Activated naive CD8-positive, alpha-beta T cell (primary cell): ENCODE results near the gene HGF.

Experiments used
- H3K27ac Mint-ChIP-seq: one replicate; pipeline ENCODE4 v1.8.0; 2021; ENCODE audit warnings: mixed read lengths
- H3K27me3 Mint-ChIP-seq: one replicate; pipeline ENCODE4 v1.8.0; 2021; ENCODE audit warnings: mixed read lengths
- H3K36me3 Mint-ChIP-seq: one replicate; pipeline ENCODE4 v1.8.0; 2021; ENCODE audit warnings: mixed read lengths
- H3K4me1 Mint-ChIP-seq: one replicate; pipeline ENCODE4 v1.8.0; 2021; ENCODE audit warnings: low read depth, mixed read lengths
- H3K4me3 Mint-ChIP-seq: one replicate; pipeline ENCODE4 v1.8.0; 2021; ENCODE audit warnings: mild to moderate bottlenecking, mixed read lengths
- H3K9me3 Mint-ChIP-seq: one replicate; pipeline ENCODE4 v1.8.0; 2021; ENCODE audit warnings: low read depth, mixed read lengths

Gene HGF

DNA sequence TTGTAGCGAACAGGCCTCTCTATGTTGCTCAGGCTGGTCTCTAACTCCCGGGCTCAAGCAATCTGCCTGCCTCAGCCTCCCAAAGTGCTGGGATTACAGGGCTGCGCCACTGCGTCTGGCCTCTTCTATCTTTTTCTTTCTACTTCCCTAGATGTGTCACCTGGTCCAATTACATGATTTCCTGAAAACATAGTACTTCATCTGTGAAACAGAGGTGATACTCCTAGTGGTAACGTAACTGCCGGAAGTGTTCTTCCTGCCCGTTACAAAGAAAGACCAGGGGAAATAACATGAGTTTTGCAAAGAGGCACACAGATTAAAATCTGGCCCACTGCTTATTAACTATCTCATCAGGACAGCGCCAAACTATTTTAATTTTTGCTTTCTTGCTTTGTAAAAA lies 18.4 kb upstream of the HGF start:
- Mint-ChIP-seq H3K4me1 (no peaks in the 10 kb centered on the region), H3K36me3 (no peaks in the 10 kb centered on the region), H3K9me3 (peaks cover 6% of the 10 kb centered on the region), H3K27me3 (no peaks in the 10 kb centered on the region), H3K27ac (no peak overlapping the region), H3K4me3 (no peak overlapping the region)

DNA sequence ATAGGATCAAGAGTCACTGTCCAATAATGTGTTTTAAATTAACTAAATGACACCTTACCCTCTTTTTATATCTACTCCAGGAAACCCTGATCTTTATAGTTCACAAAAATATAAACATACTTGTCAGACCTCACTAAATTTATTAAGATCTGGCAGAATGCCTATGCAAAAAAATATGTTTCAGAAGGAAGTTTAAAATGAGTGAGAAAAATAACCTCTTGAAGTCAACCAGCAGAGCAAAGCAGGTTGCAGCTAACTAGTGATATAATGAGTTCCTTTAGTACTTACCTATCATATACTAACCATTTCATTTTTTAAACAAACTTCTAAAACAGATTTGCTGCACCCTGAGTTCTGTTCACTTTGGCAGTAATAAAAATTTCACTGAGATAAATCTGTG lies 14.0 kb upstream of the HGF start:
- H3K4me3 Mint-ChIP-seq: no peak overlapping the region
- no peaks in the 10 kb centered on the region for H3K4me1 Mint-ChIP-seq
- no peaks in the 10 kb centered on the region for H3K36me3 Mint-ChIP-seq
- H3K9me3 Mint-ChIP-seq: no peaks in the 10 kb centered on the region
- no peaks in the 10 kb centered on the region for H3K27me3 Mint-ChIP-seq
- no peak overlapping the region for H3K27ac Mint-ChIP-seq

DNA sequence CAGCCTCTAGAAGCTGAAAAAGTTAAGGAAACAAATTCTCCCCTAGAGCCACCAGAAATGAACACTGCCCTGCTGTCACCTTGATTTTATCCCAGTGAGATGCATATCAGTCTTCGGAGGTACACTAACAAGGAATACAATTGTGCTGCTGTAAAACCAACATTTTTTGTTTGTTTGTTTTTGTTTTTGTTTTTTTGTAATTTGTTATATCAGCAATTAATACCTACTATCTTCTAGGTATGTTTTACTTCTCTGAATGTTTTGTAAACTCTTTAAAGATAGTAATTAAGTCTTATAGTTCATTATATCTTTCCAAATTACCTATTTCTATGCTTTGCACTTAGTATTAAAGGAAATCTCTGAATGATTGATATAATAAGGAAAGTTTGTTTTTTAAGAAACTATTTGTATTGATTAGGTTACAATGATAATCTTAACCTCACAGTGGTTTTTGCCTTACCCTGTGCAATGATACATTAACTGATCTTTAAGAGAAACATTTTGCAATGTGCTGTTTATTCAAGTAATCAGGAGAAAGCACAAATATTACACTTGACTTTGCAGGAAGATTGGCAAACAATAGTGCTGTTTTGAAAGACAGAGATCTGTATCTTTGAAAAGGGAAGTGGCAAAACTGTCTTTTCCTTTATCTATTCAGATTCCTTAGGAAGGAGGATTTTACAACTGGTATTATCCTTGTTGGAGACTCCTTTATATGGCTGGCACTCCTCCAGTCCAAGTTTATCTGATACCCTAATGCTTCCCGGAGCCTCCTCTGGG lies 11.3 kb upstream of the HGF start:
- Mint-ChIP-seq H3K9me3 (no peaks in the 10 kb centered on the region), H3K36me3 (no peaks in the 10 kb centered on the region), H3K4me1 (no peaks in the 10 kb centered on the region), H3K4me3 (no peak overlapping the region), H3K27me3 (no peaks in the 10 kb centered on the region), H3K27ac (no peak overlapping the region)

DNA sequence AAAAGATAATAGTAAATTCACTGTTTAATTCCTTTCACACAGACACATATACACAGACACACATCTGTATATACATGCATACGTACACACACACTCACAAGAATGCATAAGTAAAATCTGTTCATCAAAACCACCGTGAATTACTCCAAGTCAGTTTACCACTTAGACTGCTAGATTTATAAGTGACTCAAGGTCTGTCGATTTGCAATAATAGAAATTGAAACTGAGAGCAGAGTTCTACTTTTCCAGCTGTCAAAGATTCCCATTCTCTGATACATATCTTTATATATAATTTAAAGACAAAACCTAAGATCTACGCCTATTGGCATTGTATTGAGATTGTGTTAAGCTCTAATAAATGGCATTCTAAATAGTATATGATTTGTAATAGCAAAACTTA lies 9.9 kb upstream of the HGF start:
- H3K9me3 Mint-ChIP-seq: no peaks in the 10 kb centered on the region
- no peaks in the 10 kb centered on the region for H3K4me1 Mint-ChIP-seq
- no peaks in the 10 kb centered on the region for H3K36me3 Mint-ChIP-seq
- H3K27ac Mint-ChIP-seq: no peak overlapping the region
- no peaks in the 10 kb centered on the region for H3K27me3 Mint-ChIP-seq
- no peak overlapping the region for H3K4me3 Mint-ChIP-seq

DNA sequence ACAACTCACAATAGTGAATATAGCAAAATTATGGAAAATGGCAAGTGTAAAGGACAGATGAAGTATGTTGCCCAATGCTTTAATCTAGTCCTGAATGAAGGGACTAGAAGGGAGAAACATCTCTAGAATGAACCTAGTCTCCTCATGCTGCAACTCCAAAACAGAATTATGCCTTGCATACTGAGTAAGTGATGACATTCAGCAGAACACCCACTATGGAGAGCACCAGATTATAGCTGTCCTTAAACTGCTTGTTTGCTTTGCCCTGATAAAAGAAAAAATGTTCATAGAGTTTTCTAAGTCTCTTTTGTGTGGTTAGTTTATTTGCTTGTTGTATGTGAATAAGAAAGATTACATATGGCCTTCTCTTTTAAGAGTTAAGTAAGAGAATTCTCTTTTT lies 7.8 kb upstream of the HGF start:
- H3K9me3 Mint-ChIP-seq: no peaks in the 10 kb centered on the region
- no peak overlapping the region for H3K4me3 Mint-ChIP-seq
- no peak overlapping the region for H3K27ac Mint-ChIP-seq
- H3K36me3 Mint-ChIP-seq: no peaks in the 10 kb centered on the region
- no peaks in the 10 kb centered on the region for H3K4me1 Mint-ChIP-seq
- no peaks in the 10 kb centered on the region for H3K27me3 Mint-ChIP-seq

- Mint-ChIP-seq H3K27ac (no peak overlapping the region), H3K4me1 (no peaks in the 10 kb centered on the region), H3K27me3 (no peaks in the 10 kb centered on the region), H3K9me3 (no peaks in the 10 kb centered on the region), H3K4me3 (no peak overlapping the region), H3K36me3 (no peaks in the 10 kb centered on the region)
Measured at GRCh38 chr7:81776948-81777630, 7.2 kb upstream of the HGF start.

DNA sequence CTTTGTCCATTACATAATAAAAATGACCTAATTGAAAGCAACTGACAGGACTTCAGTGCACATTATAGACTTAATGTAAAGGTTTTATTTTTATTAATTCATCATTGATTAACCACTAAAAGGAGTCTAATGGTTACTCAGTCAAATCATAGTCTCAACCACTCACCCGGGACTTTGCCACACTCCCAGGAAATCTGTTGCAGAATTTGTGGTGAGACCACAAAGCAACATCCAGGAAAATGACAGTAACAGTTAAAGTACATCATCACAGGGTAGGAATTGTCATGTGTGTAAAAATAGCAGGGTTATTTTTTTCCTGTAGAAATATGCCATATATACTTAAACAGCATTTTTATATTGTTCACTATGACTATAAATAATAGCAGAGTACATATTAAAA lies 6.3 kb upstream of the HGF start:
- Mint-ChIP-seq H3K9me3 (no peaks in the 10 kb centered on the region), H3K36me3 (no peaks in the 10 kb centered on the region), H3K4me1 (no peaks in the 10 kb centered on the region), H3K27ac (no peak overlapping the region), H3K27me3 (no peaks in the 10 kb centered on the region), H3K4me3 (no peak overlapping the region)

DNA sequence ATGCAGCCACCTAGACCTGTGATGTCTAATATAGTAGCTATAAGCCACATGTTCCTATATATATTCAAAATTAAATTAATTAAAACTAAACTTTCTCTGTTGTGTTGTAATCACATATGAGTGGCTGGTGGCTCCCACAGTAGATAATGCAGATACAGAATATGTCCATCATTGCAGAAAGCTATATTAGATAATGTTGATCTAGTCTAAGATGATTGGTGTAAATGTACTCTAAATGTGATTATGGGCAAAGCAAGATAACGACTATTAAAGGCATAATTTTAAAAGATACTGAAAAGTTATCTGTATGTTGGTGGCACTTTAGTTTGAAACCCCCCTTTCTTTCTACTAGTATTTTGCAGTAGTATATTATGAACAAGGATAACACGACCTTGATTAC lies 5.7 kb upstream of the HGF start:
- Mint-ChIP-seq H3K9me3 (no peaks in the 10 kb centered on the region), H3K4me1 (no peaks in the 10 kb centered on the region), H3K27me3 (no peaks in the 10 kb centered on the region), H3K4me3 (no peak overlapping the region), H3K36me3 (no peaks in the 10 kb centered on the region), H3K27ac (no peak overlapping the region)

- Mint-ChIP-seq H3K27me3 (no peaks in the 10 kb centered on the region), H3K4me1 (no peaks in the 10 kb centered on the region), H3K4me3 (no peak overlapping the region), H3K27ac (no peak overlapping the region), H3K36me3 (no peaks in the 10 kb centered on the region), H3K9me3 (no peaks in the 10 kb centered on the region)
Measured at GRCh38 chr7:81774551-81774950, 4.7 kb upstream of the HGF start.

DNA sequence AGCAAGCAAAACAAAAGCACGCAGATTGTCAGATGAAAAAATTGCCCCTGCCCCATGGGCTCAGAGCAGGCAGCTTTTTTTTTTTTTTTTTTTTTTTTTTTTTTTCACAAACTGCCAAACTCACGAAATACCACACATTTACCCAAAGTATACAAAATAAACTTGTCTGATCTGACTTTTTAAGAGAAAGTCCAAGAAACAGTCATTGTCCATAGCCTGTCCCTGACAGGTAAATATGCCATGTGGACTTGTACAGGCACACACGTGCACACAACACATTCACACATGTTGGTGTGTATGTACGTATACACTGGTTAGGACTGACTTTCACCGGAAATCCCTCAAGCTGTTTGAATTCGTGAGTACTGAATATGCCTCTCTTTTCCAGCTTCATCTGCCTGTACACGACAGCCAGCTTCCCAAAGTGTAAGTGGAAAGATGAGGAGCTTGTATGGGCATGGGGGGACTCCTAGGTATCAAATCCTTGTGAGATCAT lies 929 bp upstream of the HGF start:
- Mint-ChIP-seq H3K9me3 (no peaks in the 10 kb centered on the region), H3K4me3 (no peak overlapping the region), H3K36me3 (no peaks in the 10 kb centered on the region), H3K27ac (no peak overlapping the region), H3K27me3 (peaks cover 3% of the 10 kb centered on the region), H3K4me1 (no peaks in the 10 kb centered on the region)

GRCh38 chr7:81768951-81769778 lies 682 bp downstream of the HGF start:
- Mint-ChIP-seq H3K27me3 (peaks cover 3% of the 10 kb centered on the region), H3K36me3 (no peaks in the 10 kb centered on the region), H3K27ac (no peak overlapping the region), H3K4me1 (no peaks in the 10 kb centered on the region), H3K9me3 (no peaks in the 10 kb centered on the region), H3K4me3 (no peak overlapping the region)

DNA sequence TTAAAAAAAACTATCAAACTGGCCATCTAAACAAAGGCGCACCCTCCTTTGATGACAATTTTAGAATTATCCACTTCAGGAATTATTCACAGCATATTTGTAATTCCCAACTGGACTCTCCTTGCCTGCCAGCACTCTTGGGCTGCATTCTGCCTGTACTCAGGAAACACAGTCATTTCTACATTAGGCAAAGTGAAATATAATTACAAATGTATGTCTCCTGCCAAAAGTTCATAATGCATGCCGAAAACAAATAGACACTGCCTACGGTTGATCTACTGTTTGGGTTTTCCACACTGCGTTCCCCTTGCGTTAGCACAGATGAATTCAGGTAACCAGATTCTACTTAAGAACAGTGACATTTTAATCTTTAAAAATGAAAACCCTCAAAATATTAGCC lies 1.9 kb downstream of the HGF start:
- no peak overlapping the region for H3K27ac Mint-ChIP-seq

GRCh38 chr7:81761821-81762220 lies 8.0 kb downstream of the HGF start:
- no peak overlapping the region for H3K4me3 Mint-ChIP-seq
- no peaks in the 10 kb centered on the region for H3K36me3 Mint-ChIP-seq
- no peaks in the 10 kb centered on the region for H3K27me3 Mint-ChIP-seq
- no peaks in the 10 kb centered on the region for H3K9me3 Mint-ChIP-seq
- H3K4me1 Mint-ChIP-seq: no peaks in the 10 kb centered on the region
- no peak overlapping the region for H3K27ac Mint-ChIP-seq

More for the DNA sequence above, 1.9 kb downstream of the HGF start:
- Mint-ChIP-seq H3K4me3 (no peak overlapping the region), H3K36me3 (no peaks in the 10 kb centered on the region), H3K4me1 (no peaks in the 10 kb centered on the region), H3K27me3 (peaks cover 3% of the 10 kb centered on the region), H3K9me3 (no peaks in the 10 kb centered on the region)

DNA sequence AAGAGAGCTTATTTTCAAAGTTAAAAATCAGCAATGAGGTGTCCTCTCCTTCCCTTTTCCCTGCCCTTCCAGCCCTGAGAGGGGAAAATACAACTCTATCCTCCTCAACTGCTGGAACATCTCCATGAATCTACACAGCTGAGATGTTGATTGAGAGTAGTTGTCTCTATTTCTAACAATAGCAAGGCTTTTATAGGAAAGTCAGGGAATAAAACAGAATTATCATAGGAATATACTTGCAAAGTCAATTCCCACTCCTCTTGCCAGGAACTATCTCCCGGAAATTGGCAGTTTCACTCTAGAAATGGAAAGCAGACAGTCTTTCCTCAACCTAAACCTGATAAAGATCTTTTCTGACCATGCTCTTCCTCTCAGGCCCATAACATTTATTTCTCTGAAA lies 8.8 kb downstream of the HGF start:
- Mint-ChIP-seq H3K4me3 (no peak overlapping the region), H3K36me3 (no peaks in the 10 kb centered on the region), H3K9me3 (no peaks in the 10 kb centered on the region), H3K4me1 (no peaks in the 10 kb centered on the region), H3K27ac (no peak overlapping the region), H3K27me3 (no peaks in the 10 kb centered on the region)
